IMR-90 (cell line): Measurements from ENCODE around the gene LIMK2. TPM values are rescaled to one million over a fixed set of nuclear protein-coding genes. Genes with fewer than 3 reads are reported as not detected.

Source experiments
- ATAC-seq: fragments of 200-7000 bp; cut with Tn5 transposase; 2 replicates; pipeline ENCODE4 v1.9.1; 2020; ENCODE audit warnings: low read depth, mild to moderate bottlenecking, moderate library complexity
- BruUV-seq: library from RNA; stranded (reverse); fragments of 400-500 nt; replicated peaks from 2 replicates; lab custom pipeline; 2021; lab: Mats Ljungman, UMichigan
- CTCF ChIA-PET: fragments of 300-600 bp; formaldehyde crosslinking; extraction: SDS; loops from one replicate; lab custom pipeline; 2021; ENCODE audit warnings: antibody characterized with exemption; lab: Yijun Ruan, JAX
- POLR2A ChIA-PET: fragments of 300-600 bp; sonication (Branson Sonifier 250); formaldehyde crosslinking; loops from one replicate; lab custom pipeline; 2022; ENCODE audit warnings: antibody characterized with exemption; ENCODE audit not compliant: unreplicated experiment; lab: Charles Lee
- DNase-seq: peaks from one replicate; pipeline ENCODE4 v3.0.0; 2013
- H2AFZ ChIP-seq: replicated peaks from 2 replicates; pipeline ENCODE3; 2013; ENCODE audit warnings: low read length, mild to moderate bottlenecking; ENCODE audit not compliant: poor library complexity
- H2AK5ac ChIP-seq: 2 replicates; pipeline ENCODE4 v1.6.1; 2013; ENCODE audit warnings: low read depth, low read length, inconsistent platforms
- H2AK9ac ChIP-seq: replicated peaks from 2 replicates; pipeline ENCODE3; 2013; ENCODE audit warnings: mild to moderate bottlenecking, low read depth, low read length, moderate library complexity; ENCODE audit not compliant: poor library complexity
- H2BK120ac ChIP-seq: 2 replicates; pipeline ENCODE4 v1.6.1; 2013; ENCODE audit warnings: low read depth, low read length, inconsistent platforms
- H2BK15ac ChIP-seq: 3 replicates; pipeline ENCODE4 v1.6.1; 2013; ENCODE audit warnings: low read depth, low read length, inconsistent platforms
- H2BK20ac ChIP-seq: 2 replicates; pipeline ENCODE4 v1.6.1; 2013; ENCODE audit warnings: low read depth, mild to moderate bottlenecking, inconsistent platforms, low read length, moderate library complexity
- H2BK5ac ChIP-seq: 2 replicates; pipeline ENCODE4 v1.6.1; 2013; ENCODE audit warnings: mild to moderate bottlenecking, low read depth, low read length, inconsistent platforms; ENCODE audit not compliant: poor library complexity, severe bottlenecking
- H3K14ac ChIP-seq: replicated peaks from 2 replicates; pipeline ENCODE4 v1.6.1; 2013; ENCODE audit warnings: low read depth, low read length, inconsistent platforms
- H3K18ac ChIP-seq: 2 replicates; pipeline ENCODE4 v1.6.1; 2013; ENCODE audit warnings: low read depth, low read length, control low read depth
- H3K23ac ChIP-seq: 2 replicates; pipeline ENCODE4 v1.6.1; 2013; ENCODE audit warnings: low read depth, low read length, inconsistent platforms
- H3K27ac ChIP-seq: 2 replicates; pipeline ENCODE4 v1.5.1; 2013; ENCODE audit warnings: mild to moderate bottlenecking, control low read depth, low read length; ENCODE audit not compliant: insufficient read depth
- H3K27me3 ChIP-seq: 2 replicates; pipeline ENCODE4 v1.6.1; 2013; ENCODE audit warnings: low read length; ENCODE audit not compliant: control insufficient read depth, insufficient read depth
- H3K36me3 ChIP-seq: 2 replicates; pipeline ENCODE4 v1.6.1; 2013; ENCODE audit warnings: low read length, mixed read lengths; ENCODE audit not compliant: control insufficient read depth, insufficient read depth
- H3K4ac ChIP-seq: 2 replicates; pipeline ENCODE4 v1.6.1; 2013; ENCODE audit warnings: low read depth, low read length, inconsistent platforms
- H3K4me1 ChIP-seq: 2 replicates; pipeline ENCODE4 v1.6.1; 2013; ENCODE audit warnings: low read length, mixed read lengths; ENCODE audit not compliant: control insufficient read depth, insufficient read depth
- H3K4me2 ChIP-seq: 2 replicates; pipeline ENCODE4 v1.6.1; 2013; ENCODE audit warnings: low read depth, mild to moderate bottlenecking, control low read depth, low read length, moderate library complexity
- H3K4me3 ChIP-seq: 2 replicates; pipeline ENCODE4 v1.5.1; 2013; ENCODE audit warnings: low read depth, mild to moderate bottlenecking, control low read depth, low read length, moderate library complexity; ENCODE audit not compliant: insufficient read depth
- H3K56ac ChIP-seq: 2 replicates; pipeline ENCODE4 v1.6.1; 2013; ENCODE audit warnings: low read length, inconsistent platforms; ENCODE audit not compliant: insufficient read depth; ENCODE audit errors: extremely low read depth
- H3K79me1 ChIP-seq, 2 experiments: 2 replicates each; pipeline ENCODE4 v1.6.1; 2013; ENCODE audit warnings: low read length in 2 of 2, inconsistent platforms in 1 of 2, low read depth in 1 of 2
- H3K9ac ChIP-seq: 2 replicates; pipeline ENCODE4 v1.6.1; 2013; ENCODE audit warnings: low read depth, low read length, control low read depth
- H3K9me1 ChIP-seq: 2 replicates; pipeline ENCODE4 v1.6.1; 2013; ENCODE audit warnings: low read length, inconsistent platforms; ENCODE audit not compliant: insufficient read depth
- H3K9me3 ChIP-seq: 2 replicates; pipeline ENCODE4 v1.6.1; 2013; ENCODE audit warnings: low read length; ENCODE audit not compliant: control insufficient read depth, insufficient read depth
- H4K20me1 ChIP-seq: 2 replicates; pipeline ENCODE4 v1.6.1; 2013; ENCODE audit warnings: low read length, inconsistent platforms; ENCODE audit not compliant: insufficient read depth
- H4K5ac ChIP-seq: 2 replicates; pipeline ENCODE4 v1.6.1; 2013; ENCODE audit warnings: mild to moderate bottlenecking, low read depth, low read length, control low read depth
- H4K8ac ChIP-seq, 2 experiments: 2 replicates each; pipeline ENCODE4 v1.6.1; 2013; ENCODE audit warnings: low read depth in 2 of 2, low read length in 2 of 2, control low read depth in 1 of 2, inconsistent platforms in 1 of 2
- H4K91ac ChIP-seq: 2 replicates; pipeline ENCODE4 v1.6.1; 2013; ENCODE audit warnings: low read depth, low read length, inconsistent platforms; ENCODE audit not compliant: insufficient read depth
- CEBPB ChIP-seq: IDR thresholded peaks from 2 replicates; pipeline ENCODE4 v1.6.1; 2012; ENCODE audit warnings: low read depth, low read length, improper control_type of control experiment
- CHD1 ChIP-seq: IDR thresholded peaks from 2 replicates; pipeline ENCODE4 v1.6.1; 2012; ENCODE audit warnings: low read depth, low read length, improper control_type of control experiment
- CTCF ChIP-seq: conservative IDR thresholded peaks from 2 replicates; pipeline ENCODE4 v1.5.1; 2012; ENCODE audit warnings: mild to moderate bottlenecking, low read depth, low read length, improper control_type of control experiment
- ELK1 ChIP-seq: fragments of 150-350 bp; IDR thresholded peaks from 2 replicates; pipeline ENCODE4 v1.6.1; 2016; ENCODE audit warnings: low read depth, mild to moderate bottlenecking, low read length, moderate library complexity, borderline replicate concordance
- FOS ChIP-seq: fragments of 150-350 bp; IDR thresholded peaks from 2 replicates; pipeline ENCODE4 v1.6.1; 2016; ENCODE audit warnings: low read depth, low read length
- MAFK ChIP-seq: IDR thresholded peaks from 2 replicates; pipeline ENCODE4 v1.6.1; 2012; ENCODE audit warnings: low read depth, low read length, improper control_type of control experiment
- MAZ ChIP-seq: IDR thresholded peaks from 2 replicates; pipeline ENCODE4 v1.6.1; 2012; ENCODE audit warnings: low read depth, mild to moderate bottlenecking, low read length, improper control_type of control experiment, moderate library complexity, borderline replicate concordance
- MXI1 ChIP-seq: IDR thresholded peaks from 2 replicates; pipeline ENCODE4 v1.6.1; 2012; ENCODE audit warnings: low read depth, mild to moderate bottlenecking, low read length, moderate library complexity, borderline replicate concordance
- NFE2L2 ChIP-seq: fragments of 150-350 bp; IDR thresholded peaks from 2 replicates; pipeline ENCODE4 v1.6.1; 2016; ENCODE audit warnings: low read depth, mild to moderate bottlenecking, low read length
- RAD21 ChIP-seq: IDR thresholded peaks from 2 replicates; pipeline ENCODE4 v1.6.1; 2012; ENCODE audit warnings: low read length, improper control_type of control experiment
- RCOR1 ChIP-seq: IDR thresholded peaks from 2 replicates; pipeline ENCODE4 v1.6.1; 2012; ENCODE audit warnings: mild to moderate bottlenecking, low read length, improper control_type of control experiment; ENCODE audit not compliant: insufficient replicate concordance
- RFX5 ChIP-seq: IDR thresholded peaks from 2 replicates; pipeline ENCODE4 v1.8.0; 2012; ENCODE audit warnings: low read depth, mild to moderate bottlenecking, low read length, moderate library complexity
- SMC3 ChIP-seq: fragments of 150-350 bp; IDR thresholded peaks from 2 replicates; pipeline ENCODE4 v1.6.1; 2016; ENCODE audit warnings: low read depth, mild to moderate bottlenecking, antibody characterized with exemption, low read length, moderate library complexity
- WGBS, 2 experiments: methylation state at CpG; one replicate each; pipeline versions ENCODE4 v1.1.5 to v1.1.7; 2013; ENCODE audit warnings: missing lambda C conversion rate in 2 of 2; ENCODE audit not compliant: insufficient read length in 1 of 2; ENCODE audit errors: extremely low coverage in 2 of 2; 5-methylcytosine and 5-hydroxymethylcytosine counted together
- dilution Hi-C: fragments of 300-500 bp; cut with HindIII; formaldehyde crosslinking; loops from one replicate; pipeline ENCODE4 v1.14.3; 2018; ENCODE audit warnings: low sequenced_read_pairs; ENCODE audit not compliant: unreplicated experiment
- in situ Hi-C: fragments of 300-500 bp; cut with MboI; formaldehyde crosslinking; loops from 3 replicates; pipeline ENCODE4 v1.14.3; 2019; ENCODE audit warnings: low sequenced_read_pairs, inconsistent platforms, mixed read lengths
- intact Hi-C: fragments of 100-400 bp; cut with micrococcal nuclease; formaldehyde crosslinking; loops from 2 replicates; pipeline ENCODE4 v1.10.0; 2022
- polyA plus RNA-seq, 3 experiments: library from polyadenylated mRNA; depleted of rRNA; stranded (reverse); fragments of >200 nt; gene quantifications; 2 replicates each; pipeline ENCODE4 v1.2.3, GENCODE V29; 2012; ENCODE audit warnings: low replicate concordance in 1 of 3
- total RNA-seq: library from RNA; depleted of rRNA; stranded (reverse); fragments of >200 nt; gene quantifications from 2 replicates; pipeline ENCODE4 v1.2.3, GENCODE V29; 2012
- TF ChIP-seq, protein P1 (sequence below): fragments of 150-350 bp; IDR thresholded peaks from 2 replicates; pipeline ENCODE4 v1.6.1; 2017; ENCODE audit warnings: mild to moderate bottlenecking, antibody characterized with exemption, low read length, low read depth

Gene LIMK2
- total and polyA plus RNA-seq, 2 of the 4 experiments (the other 2 are of a cell fraction), result 14.5 to 31.9 TPM

GRCh38 chr22:31286360-31287255 is 74.5 kb downstream of the LIMK2 start:
- CTCF ChIA-PET, result no interaction called here
- no TSS peak for BruUV-seq
- Histone ChIP-seq H4K5ac (no peak overlapping the region), H3K27me3 (no peaks in the 10 kb centered on the region), H3K9ac (no peak overlapping the region), H3K18ac (no peak overlapping the region), H3K4me1 (peaks cover 1% of the 10 kb centered on the region; the same call in 1 of the 2 replicates), H2AK9ac (no peak overlapping the region), H3K4ac (no peak overlapping the region), H4K91ac (no peak overlapping the region), H2BK120ac (no peak overlapping the region), H3K27ac (no peak overlapping the region), H3K14ac (no peak overlapping the region), H2BK5ac (no peak overlapping the region), H2AK5ac (no peak overlapping the region), H3K9me3 (no peaks in the 10 kb centered on the region), H2BK20ac (no peak overlapping the region), H3K56ac (no peak overlapping the region), H2AFZ (no peak overlapping the region), H3K36me3 (peaks cover 49% of the 10 kb centered on the region), H4K8ac (no peak overlapping the region), H2BK15ac (no peak overlapping the region), H3K23ac (no peak overlapping the region), H3K9me1 (0 out of 2 replicates have a peak, but pooled peaks cover 7% of the 10 kb centered on the region), H4K20me1 (peaks cover 4% of the 10 kb centered on the region; the same call in 1 of the 2 replicates), H3K79me1 (peaks cover 11 to 18% of the 10 kb centered on the region in 2 experiments), H3K4me3 (no peak overlapping the region), H3K4me2 (no peak overlapping the region)
- dilution Hi-C loops, result no loop called here
- no peak for DNase-seq
- no peak for ATAC-seq
- POLR2A ChIA-PET, result no interaction called here
- TF ChIP-seq RAD21, result no peak
- no peak for TF ChIP-seq RCOR1
- no peak for TF ChIP-seq FOS
- TF ChIP-seq SMC3, result no peak
- TF ChIP-seq ELK1, result no peak
- TF ChIP-seq MAZ, result no peak
- TF ChIP-seq MXI1, result no peak
- no peak for TF ChIP-seq RFX5
- TF ChIP-seq, protein P1, sequence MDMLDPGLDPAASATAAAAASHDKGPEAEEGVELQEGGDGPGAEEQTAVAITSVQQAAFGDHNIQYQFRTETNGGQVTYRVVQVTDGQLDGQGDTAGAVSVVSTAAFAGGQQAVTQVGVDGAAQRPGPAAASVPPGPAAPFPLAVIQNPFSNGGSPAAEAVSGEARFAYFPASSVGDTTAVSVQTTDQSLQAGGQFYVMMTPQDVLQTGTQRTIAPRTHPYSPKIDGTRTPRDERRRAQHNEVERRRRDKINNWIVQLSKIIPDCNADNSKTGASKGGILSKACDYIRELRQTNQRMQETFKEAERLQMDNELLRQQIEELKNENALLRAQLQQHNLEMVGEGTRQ, result no peak
- TF ChIP-seq CTCF, result no peak
- no peak for TF ChIP-seq CHD1
- no peak for TF ChIP-seq CEBPB
- TF ChIP-seq NFE2L2, result no peak
- TF ChIP-seq MAFK, result no peak
- 93% methylated on average over 2 of the region's 8 CpGs; no CpG with 5 or more reads in 1 of the 2 experiments for WGBS, 2 experiments
- in situ Hi-C loops, result loop anchor here (10.0 kb wide), 1 partner anchor 58 kb away; the partner anchor contains the start of gene PATZ1
- intact Hi-C loops, result no loop called here
